ENCODE data around the gene PYM1. TPM values are rescaled to one million over a fixed set of nuclear protein-coding genes. Genes with fewer than 3 reads are reported as not detected.

PYM1 gene
- total RNA-seq, 1 donor: 31.5 TPM

DNA sequence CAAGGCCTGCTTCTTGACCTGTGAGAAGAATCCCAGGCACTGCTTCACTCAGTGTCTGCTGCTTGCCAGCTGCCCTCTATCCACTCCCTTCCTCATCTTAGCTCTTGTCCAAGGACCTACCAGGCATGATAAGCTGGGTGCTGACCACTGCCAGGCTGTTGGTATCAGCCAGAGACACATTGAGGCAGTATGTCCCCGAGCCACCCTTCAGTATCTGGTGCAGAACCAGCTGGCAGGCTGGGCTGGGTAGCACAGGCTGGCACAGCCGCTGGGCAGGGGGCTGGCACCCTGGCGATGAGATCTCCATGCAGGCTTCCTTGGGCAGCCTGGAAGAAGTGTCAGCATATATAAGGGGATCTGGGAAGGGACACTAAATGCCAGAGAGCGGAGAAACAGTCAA lies 27.6 kb upstream of the PYM1 start:
- Histone ChIP-seq H3K9me3 (ENCODE audit: low read depth, low read length) (no peaks in the 10 kb centered on the region), H3K4me3 (ENCODE audit: insufficient read depth, low read length) (no peak overlapping the region), H3K27me3 (ENCODE audit: insufficient read depth, low read length) (peaks cover 4% of the 10 kb centered on the region), H2AFZ (ENCODE audit: low read length) (no peak overlapping the region), H3K36me3 (ENCODE audit: insufficient read depth, low read length) (peaks cover 13% of the 10 kb centered on the region), H3K27ac (ENCODE audit: low read depth, low read length) (no peak overlapping the region), H3K4me1 (ENCODE audit: insufficient read depth, low read length) (peaks cover 7% of the 10 kb centered on the region), H3K79me2 (ENCODE audit: insufficient read depth, low read length) (no peaks in the 10 kb centered on the region), H4K20me1 (ENCODE audit: insufficient read depth, low read length) (no peaks in the 10 kb centered on the region), H3K4me2 (ENCODE audit: insufficient read depth, low read length) (no peak overlapping the region)
- no peak for TF ChIP-seq CTCF (IDR thresholded peaks at IDR 0.05; ENCODE audit: extremely low read depth, low read depth, low read length)
- DNase-seq (ENCODE audit: insufficient read length, low spot score, missing footprints): no peak

- no peak overlapping the region for H2AFZ ChIP-seq (ENCODE audit: low read length)
- no peaks in the 10 kb centered on the region for H3K79me2 ChIP-seq (ENCODE audit: insufficient read depth, low read length)
- H3K4me3 ChIP-seq (ENCODE audit: insufficient read depth, low read length): no peak overlapping the region
- H3K36me3 ChIP-seq (ENCODE audit: insufficient read depth, low read length): peaks cover 30% of the 10 kb centered on the region
- no peaks in the 10 kb centered on the region for H4K20me1 ChIP-seq (ENCODE audit: insufficient read depth, low read length)
- H3K9me3 ChIP-seq (ENCODE audit: low read depth, low read length): no peaks in the 10 kb centered on the region
- TF ChIP-seq CTCF (IDR thresholded peaks at IDR 0.05; ENCODE audit: extremely low read depth, low read depth, low read length): no peak
- DNase-seq (ENCODE audit: insufficient read length, low spot score, missing footprints): no peak
- no peaks in the 10 kb centered on the region for H3K4me1 ChIP-seq (ENCODE audit: insufficient read depth, low read length)
- no peak overlapping the region for H3K4me2 ChIP-seq (ENCODE audit: insufficient read depth, low read length)
- no peak overlapping the region for H3K27ac ChIP-seq (ENCODE audit: low read depth, low read length)
- no peaks in the 10 kb centered on the region for H3K27me3 ChIP-seq (ENCODE audit: insufficient read depth, low read length)
These were observed 18.9 kb upstream of the PYM1 start for GRCh38 chr12:55946553-55946952.

- H3K79me2 ChIP-seq (ENCODE audit: insufficient read depth, low read length): no peaks in the 10 kb centered on the region
- H3K9me3 ChIP-seq (ENCODE audit: low read depth, low read length): no peaks in the 10 kb centered on the region
These were observed 15.0 kb upstream of the PYM1 start for GRCh38 chr12:55942577-55943136.

GRCh38 chr12:55942055-55942454 lies 14.4 kb upstream of the PYM1 start:
- Histone ChIP-seq H3K79me2 (ENCODE audit: insufficient read depth, low read length) (no peaks in the 10 kb centered on the region), H3K36me3 (ENCODE audit: insufficient read depth, low read length) (peaks cover 49% of the 10 kb centered on the region)

More at GRCh38 chr12:55942577-55943136, 15.0 kb upstream of the PYM1 start:
- Histone ChIP-seq H3K27ac (ENCODE audit: low read depth, low read length) (no peak overlapping the region), H3K4me1 (ENCODE audit: insufficient read depth, low read length) (peaks cover 5% of the 10 kb centered on the region), H3K4me2 (ENCODE audit: insufficient read depth, low read length) (no peak overlapping the region), H2AFZ (ENCODE audit: low read length) (no peak overlapping the region), H4K20me1 (ENCODE audit: insufficient read depth, low read length) (no peaks in the 10 kb centered on the region), H3K27me3 (ENCODE audit: insufficient read depth, low read length) (no peaks in the 10 kb centered on the region), H3K4me3 (ENCODE audit: insufficient read depth, low read length) (no peak overlapping the region), H3K36me3 (ENCODE audit: insufficient read depth, low read length) (peaks cover 48% of the 10 kb centered on the region)
- DNase-seq (ENCODE audit: insufficient read length, low spot score, missing footprints): no peak
- TF ChIP-seq CTCF (IDR thresholded peaks at IDR 0.05; ENCODE audit: extremely low read depth, low read depth, low read length): no peak

More at GRCh38 chr12:55942055-55942454, 14.4 kb upstream of the PYM1 start:
- Histone ChIP-seq H3K4me1 (ENCODE audit: insufficient read depth, low read length) (peaks cover 5% of the 10 kb centered on the region), H3K27ac (ENCODE audit: low read depth, low read length) (no peak overlapping the region), H3K4me2 (ENCODE audit: insufficient read depth, low read length) (no peak overlapping the region), H3K4me3 (ENCODE audit: insufficient read depth, low read length) (no peak overlapping the region), H4K20me1 (ENCODE audit: insufficient read depth, low read length) (no peaks in the 10 kb centered on the region), H3K27me3 (ENCODE audit: insufficient read depth, low read length) (no peaks in the 10 kb centered on the region), H3K9me3 (ENCODE audit: low read depth, low read length) (no peaks in the 10 kb centered on the region), H2AFZ (ENCODE audit: low read length) (no peak overlapping the region)
- DNase-seq (ENCODE audit: insufficient read length, low spot score, missing footprints): no peak
- TF ChIP-seq CTCF (IDR thresholded peaks at IDR 0.05; ENCODE audit: extremely low read depth, low read depth, low read length): no peak
